Posterior cingulate gyrus (tissue), 11 donors: ENCODE measurements around the gene PACRG.

ENCODE experiments used
- DNase-seq, 10 donors: peaks; one replicate each; pipeline versions ENCODE4 v3.0.0 to v3.0.0-alpha.2; 2020 to 2021; ENCODE audit warnings: mixed read lengths in 3 of 10
- intact Hi-C: fragments of 100-400 bp; cut with DNase I; formaldehyde crosslinking; loops from one replicate; pipeline ENCODE4 v1.15.1; 2023

PACRG gene

DNA sequence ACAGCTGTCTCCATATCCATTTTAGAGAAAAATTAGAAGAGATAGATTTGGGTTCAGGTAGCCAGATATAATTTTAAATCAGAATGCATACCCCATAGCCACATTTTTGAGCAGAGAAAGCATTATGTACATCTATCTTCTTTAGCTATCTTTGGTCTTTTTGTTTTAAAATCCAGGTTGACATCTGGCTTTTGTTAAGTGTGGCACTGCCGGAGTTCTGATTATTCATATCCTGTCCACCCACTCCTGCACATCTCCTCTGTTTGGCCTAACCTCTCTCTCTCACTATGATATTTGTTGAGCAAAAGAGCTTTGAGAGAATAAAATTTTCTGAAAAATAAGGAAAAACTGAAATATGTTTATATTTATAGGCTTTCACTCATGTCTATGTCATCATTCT lies 189.7 kb downstream of the PACRG start:
- intact Hi-C loops, result no loop called here
- no peak for DNase-seq

DNA sequence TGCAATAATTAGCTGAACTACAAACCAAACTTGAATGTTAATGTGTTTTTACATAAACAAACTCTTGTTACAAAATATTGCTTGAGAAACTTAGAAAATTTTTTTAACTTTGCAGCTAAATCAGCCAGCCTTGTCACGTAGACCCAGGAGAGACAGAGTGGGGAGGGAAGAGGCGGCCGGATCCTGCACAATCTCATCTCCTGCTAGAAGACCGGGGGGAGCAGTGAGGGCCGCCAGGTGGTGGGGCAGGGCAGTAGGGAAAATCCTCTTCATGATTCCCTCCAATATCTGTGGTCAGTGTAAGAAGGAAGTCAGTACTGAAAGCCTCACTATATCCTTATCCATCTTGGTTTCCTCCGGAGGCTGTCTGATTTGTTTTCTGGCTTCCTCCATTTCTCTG lies 193.3 kb downstream of the PACRG start:
- DNase-seq, result peak in 1 of 10 donors; percentile 74
- intact Hi-C loops, result no loop called here

DNA sequence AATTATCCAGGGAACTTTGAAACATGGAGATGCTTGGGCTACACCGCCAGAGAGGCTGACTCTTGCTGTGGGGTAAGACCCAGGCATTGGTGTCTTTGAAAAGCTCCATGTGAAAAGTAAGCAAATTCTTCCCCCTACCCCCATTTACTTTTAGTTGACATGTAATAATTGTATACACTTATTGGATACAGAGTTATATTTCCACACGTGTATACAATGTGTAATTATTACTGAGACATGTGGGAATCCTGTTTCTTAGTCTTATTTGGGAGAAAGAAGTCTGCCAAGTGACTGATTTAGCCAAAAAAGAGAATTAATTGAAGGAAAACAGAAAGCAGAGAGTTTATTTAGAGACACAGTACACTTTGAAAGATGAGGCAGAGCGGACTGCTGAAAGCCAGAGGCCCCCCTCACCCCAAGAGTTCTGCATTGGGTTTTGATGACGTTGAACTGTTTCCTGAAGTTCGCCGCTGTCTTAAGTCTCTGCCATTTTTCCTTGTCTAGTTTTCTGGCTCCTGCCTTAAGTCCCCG lies 193.8 kb downstream of the PACRG start:
- DNase-seq, result no peak
- intact Hi-C loops, result no loop called here

DNA sequence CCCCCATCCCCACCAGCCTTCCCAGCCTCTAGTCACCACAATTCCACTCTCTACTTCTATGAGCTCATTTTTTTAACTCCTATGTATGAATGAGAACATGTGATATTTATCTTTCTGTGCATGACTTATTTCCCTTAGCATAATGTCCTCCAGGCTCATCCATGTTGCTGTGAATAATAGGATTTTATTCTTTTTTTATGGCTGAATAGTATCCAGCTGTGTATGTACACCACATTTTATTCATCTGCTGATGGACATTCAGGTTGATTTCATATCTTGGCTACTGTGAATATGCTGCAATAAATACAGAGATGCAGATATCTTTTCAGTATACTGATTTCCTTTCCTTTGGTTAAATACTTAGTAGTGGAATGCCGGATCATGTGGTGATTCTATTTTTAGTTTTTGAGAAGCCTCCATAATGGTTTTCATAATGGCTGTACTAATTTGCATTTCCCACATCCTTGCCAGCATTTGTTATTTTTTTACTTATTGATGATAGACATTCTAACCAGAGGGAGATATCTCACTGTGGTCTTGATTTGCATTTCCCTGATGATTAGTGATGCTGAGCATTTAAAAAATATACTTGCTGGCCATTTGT lies 194.9 kb downstream of the PACRG start:
- intact Hi-C loops, result no loop called here
- no peak for DNase-seq

DNA sequence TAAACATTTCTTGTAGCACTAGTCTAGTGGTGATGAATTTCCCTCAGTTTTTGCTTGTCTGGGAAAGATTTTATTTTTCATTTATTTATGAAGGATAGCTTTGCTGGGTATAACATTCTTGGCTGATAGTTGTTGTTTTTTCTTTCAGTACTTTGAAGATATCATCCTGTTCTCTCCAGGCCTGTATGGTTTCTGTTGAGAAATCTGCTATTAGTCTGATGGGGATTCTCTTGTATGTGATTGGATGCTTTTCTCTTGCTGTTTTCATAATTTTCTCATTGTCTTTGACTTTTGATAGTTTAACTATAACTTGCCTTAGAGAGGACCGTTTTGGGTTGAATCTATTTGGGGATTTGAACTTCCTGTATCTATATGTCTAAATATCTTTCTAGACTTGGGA lies 207.1 kb downstream of the PACRG start:
- DNase-seq, result no peak
- intact Hi-C loops, result no loop called here

DNA sequence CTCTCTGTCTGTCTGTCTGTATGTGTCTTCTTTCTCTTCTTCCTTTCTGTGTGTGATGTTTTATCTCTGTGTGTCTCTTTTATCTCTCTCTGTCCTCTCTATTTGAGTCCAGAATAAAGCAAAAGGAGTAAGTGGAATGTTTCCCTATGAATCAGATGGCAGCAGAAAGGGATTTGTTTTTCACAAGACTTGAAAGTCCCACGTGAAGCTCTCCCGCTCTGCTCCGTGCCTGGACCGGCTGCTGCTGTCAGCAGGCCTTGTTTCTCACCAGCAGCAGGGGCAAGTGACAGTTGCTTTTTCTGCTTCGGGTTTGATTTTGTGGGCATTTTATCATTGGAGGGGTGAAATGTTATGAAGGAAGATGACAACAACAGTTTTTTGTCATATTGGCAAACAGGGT lies 212.7 kb downstream of the PACRG start:
- intact Hi-C loops, result no loop called here
- peak in 4 of 10 donors; percentile 54 to 79 (median 66) for DNase-seq

DNA sequence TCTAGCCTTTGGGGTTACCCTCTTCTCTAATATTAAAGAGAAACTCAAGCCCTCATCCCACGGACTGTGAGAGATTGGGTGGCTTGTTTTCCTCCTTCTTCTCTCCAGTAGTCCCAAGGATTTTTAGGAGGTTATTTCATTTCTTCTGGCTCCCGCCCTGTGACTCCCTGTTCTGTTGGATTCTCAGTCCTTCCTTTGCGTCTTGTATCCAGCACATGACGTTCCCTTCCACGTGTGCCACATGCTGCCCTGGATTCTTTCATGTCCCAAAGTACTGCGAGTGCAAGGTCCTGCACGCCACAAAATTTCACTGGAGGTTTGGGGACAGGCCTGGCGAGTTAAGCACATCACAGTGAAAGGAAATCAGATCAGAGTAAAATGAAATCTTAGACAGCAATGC lies 213.4 kb downstream of the PACRG start:
- DNase-seq, result peak in 1 of 10 donors; percentile 48

DNA sequence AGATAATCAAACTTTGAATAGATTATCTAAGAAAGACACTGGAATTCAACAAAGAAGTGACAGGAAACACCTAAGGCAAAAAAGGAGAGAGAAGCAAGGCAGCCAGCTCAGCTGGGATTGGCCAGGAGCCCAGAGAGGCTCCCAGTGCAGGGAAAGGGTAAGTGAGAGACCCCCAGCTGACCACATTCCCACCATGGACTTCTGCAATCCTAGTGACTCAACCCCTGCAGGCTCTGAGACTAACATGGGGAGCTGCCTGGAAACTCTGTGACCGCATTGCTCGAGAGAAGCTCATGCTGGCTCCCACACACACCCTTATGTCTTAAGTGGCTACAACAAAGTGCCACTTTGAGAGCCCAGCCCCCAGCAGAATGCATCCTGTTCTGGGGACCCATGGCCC lies 215.1 kb downstream of the PACRG start:
- peak in 1 of 10 donors; percentile 55 for DNase-seq
- intact Hi-C loops, result no loop called here

More for the DNA sequence above, 213.4 kb downstream of the PACRG start:
- intact Hi-C loops, result no loop called here

DNA sequence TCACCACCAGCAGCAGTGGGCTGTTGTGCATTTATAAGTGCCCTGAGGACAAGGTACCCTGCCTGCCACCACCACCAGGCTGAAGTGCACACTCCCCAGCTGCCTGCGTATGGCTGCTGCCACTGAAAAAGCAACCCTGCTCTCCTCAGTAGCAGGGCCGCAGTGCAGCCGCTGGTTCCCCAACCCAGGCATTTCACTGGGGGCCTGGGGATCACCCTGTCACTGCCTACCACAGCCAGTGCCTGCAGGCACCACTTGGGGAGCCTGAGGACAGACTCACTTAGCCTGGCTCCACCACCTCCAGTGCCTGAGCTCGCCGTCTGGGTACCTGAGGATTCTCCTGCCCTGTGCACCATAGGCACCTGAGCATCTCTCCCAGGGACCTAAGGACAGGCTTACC lies 215.6 kb downstream of the PACRG start:
- peak in 3 of 10 donors; percentile 40 to 54 (median 43) for DNase-seq
- intact Hi-C loops, result no loop called here

DNA sequence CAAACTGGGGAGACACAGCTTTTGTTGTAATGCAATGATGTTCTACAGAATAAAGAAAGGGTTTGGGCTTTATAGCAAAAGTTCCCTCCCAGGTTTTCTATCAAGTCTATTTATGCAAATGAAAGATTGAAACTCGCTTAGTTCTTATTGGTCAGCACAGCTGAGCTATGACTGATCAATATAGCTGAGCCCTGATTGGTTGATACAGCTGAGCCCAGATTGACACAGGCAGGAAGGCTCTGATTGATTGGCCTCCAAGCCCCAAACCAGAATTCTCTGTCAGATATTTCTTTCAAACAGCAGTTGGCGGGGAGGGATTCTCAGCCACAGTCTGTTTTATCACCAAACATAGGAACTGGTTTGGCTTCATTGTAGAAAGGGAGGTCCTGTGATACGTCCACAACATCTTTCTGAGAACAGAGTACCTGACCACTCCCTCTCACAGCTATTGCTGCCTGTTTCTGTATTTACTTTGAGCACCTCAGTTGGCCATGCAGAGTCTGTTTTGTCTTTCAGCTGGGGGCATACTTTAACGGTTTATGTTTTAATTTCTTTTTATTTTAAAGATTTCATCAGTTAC lies 223.5 kb downstream of the PACRG start:
- intact Hi-C loops, result no loop called here
- DNase-seq, result no peak

DNA sequence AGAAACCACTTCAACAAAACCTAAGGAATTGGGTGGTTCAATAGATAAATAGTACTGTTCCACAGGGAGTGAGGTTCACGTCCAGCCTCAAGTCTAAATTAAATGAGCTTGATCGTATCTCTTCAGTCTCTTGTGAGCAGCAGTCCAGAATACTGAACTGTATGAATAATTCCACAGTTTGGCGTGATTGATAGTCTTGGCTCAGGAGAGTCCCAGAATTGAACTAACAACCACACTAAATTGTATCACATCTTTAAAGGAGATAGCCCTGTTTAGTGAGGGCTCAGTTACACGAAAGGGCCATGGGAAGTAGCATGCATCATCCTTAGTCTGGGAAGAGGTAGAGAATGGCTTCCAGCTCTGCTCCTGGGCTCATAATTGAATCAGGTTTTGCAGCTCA lies 224.6 kb downstream of the PACRG start:
- intact Hi-C loops, result no loop called here
- no peak for DNase-seq

DNA sequence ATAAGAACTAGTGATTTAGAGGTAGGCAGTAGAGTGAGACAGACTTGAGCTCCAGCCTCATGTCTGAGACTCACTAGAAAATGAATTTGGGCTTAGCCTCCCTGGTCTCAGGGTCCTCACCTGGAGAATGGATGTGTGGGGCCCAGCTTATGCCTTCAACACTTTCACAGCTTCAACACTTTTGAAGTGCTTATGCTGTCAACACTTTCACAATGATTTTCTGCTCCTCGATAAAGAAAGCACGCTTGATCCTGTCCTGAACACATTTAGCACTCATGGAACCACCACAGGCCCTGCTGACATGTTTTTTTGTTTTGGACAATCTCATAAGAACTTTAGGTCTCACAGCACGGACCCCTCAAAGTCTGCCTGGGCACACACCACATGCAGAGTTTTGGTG lies 229.3 kb downstream of the PACRG start:
- intact Hi-C loops, result no loop called here
- no peak for DNase-seq

DNA sequence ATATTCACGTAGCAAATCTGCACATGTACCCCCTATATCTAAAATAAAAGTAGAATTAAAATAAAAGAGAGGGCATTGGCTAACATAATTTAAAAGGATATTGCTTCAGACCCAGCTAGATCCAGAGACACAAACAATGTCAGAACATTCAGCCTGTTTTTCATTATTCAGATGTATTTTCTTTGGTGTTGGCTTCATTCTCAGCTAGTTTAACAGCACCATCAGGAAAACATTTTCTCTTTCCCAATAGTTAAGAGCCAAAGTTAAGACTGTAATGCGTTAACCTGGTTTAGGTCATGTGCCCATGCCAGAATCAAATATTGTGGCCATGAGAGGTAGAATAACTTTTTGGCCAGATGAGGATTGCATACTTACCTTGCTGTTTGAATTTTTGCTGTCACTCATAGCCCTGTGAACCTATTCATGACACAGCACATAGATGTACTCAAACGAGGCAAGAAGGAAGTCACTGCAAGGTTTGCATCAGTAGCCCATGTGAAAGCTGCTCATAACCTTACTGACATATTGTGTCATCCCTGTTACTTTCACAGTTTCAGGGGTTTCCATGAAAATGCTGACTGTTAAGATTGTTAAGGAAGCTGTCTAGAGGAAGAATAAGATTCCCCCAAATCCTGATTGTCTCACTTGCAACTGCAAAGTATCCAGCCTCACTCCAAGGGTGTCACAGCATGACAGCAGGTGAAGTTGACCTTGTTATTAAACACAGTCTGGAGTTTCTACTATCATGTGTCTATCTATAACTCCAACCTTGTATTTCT lies 233.1 kb downstream of the PACRG start:
- intact Hi-C loops, result no loop called here

DNA sequence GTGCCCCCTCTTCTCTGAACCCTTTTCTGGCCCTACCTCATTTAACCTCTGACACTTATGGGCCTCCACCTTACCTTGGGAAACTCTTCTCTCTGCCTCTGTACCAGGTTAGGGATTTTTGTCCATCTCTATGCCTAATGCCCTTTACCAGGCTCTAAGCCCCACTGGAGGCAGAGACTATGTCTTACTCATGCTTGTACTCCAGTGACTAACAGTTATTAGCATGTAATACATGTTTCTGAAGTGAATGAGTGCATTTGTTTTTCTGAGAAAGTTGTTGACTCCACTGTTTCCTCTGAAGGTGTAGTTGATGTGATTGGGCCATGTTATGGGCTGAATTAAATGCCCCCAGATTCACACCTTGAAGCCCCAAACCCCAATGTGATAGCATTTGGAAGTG lies 234.3 kb downstream of the PACRG start:
- intact Hi-C loops, result no loop called here
- DNase-seq, result no peak

More for the DNA sequence above, 233.1 kb downstream of the PACRG start:
- DNase-seq, result no peak

DNA sequence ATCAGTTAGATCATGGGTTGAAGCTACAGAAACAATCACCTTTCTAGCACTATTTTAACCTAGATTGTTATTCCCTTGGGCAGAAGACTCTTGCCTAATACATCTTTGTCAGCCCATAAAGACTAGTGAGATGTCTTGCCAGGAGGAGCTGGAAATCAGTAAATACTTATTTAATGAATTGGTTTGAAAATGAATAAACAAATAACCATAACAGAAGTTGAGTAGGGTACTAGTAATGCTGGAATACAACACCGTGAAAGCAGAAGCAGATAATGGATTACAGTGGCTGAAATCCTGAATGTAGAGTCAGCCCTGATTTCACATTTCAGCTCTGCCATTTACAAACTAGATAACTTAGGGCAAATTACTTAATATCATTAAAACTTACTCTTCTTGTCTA lies 236.1 kb downstream of the PACRG start:
- intact Hi-C loops, result no loop called here
- no peak for DNase-seq

DNA sequence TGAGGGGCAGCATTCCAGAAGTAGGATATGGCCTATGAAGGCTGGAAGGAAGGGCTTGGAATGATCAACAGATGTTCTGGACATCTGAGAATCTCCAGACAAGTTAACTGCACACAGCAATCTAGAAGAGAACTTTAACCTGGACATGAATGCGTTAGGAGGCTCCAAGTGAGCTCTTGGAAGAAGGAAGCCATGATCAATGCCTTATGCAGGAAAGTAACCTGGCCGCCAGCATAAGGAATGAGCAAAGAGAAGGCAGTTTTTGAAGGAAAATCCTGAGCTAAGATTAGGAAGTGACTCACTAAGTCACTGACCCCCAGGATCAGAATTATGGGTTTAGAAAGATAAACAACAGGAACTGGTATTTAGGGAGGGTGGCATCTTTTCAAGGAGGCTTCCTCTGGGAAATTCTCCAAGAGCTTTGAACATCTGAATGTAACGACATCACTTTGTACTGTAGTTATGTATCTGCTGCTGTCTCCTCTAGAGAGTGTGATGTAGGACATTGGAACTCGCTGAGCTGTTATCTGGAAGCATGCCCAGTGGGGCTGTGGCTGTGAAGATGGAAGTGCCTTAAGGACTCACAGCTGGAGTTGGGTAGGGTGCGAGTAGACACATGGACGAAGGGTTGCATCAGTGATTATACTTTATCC lies 236.8 kb downstream of the PACRG start:
- peak in 1 of 10 donors; percentile 72 for DNase-seq
- intact Hi-C loops, result no loop called here

DNA sequence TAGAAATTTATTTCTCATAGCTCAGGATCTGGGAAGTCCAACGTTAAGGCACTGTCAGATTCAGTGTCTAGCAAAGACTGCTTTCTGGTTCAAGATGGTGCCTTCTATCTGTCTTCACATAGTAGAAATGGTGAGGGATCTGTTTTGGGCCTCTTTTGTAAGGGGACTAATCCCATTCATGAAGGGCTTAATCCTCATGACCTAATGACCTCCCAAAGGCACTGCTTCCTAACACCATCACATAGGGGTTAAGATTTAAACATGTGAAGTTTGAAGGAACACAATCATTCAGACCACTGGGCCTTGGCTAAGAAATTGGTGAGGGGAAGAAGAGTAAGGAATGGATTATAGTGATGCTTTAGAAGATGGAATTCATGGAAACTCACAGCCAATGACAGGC lies 237.6 kb downstream of the PACRG start:
- intact Hi-C loops, result no loop called here

DNA sequence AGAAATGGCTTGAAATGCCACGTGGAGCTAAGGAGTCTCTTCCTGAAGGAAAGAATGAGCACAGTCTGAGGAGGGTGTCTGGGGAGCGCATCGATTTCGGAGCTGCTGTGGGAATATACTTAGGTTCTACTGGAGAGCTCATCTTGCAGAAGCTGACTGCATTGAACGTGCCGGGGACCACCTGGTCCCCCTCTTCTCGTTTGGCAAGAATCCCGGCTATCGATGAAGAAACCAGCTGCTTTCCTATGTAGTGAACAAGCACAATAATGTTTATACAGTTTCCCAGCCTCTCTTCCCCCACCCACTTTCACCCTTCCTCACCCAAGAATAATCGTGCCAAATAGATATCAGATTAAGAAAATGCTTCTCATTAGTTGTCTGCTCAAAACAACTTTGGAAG lies 242.5 kb downstream of the PACRG start:
- intact Hi-C loops, result loop anchor here (10.0 kb wide), 1 partner anchor 105 kb away; no protein-coding TSS in a partner anchor

More for the DNA sequence above, 237.6 kb downstream of the PACRG start:
- no peak for DNase-seq

DNA sequence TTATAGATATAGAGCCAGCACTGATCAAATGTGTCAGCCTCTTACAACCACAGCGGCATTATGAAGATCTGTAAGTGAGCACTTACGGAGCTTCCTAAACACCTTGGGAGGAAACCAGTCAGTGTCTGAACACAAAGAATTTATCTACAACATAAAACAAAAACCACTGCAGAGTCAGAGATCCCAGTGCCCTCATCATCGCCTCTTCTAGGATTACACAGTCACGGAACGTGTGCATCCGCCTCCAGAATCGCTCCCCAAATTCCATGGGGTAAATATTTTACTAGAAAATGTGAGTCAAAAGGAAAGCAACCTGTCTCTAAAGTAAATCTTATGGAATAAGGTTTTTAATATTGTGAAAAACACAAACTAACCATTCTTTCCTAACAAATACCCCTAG lies 243.6 kb downstream of the PACRG start:
- no peak for DNase-seq
- intact Hi-C loops, result loop anchor here (10.0 kb wide), 1 partner anchor 107 kb away; no protein-coding TSS in a partner anchor

More for the DNA sequence above, 242.5 kb downstream of the PACRG start:
- DNase-seq, result no peak

DNA sequence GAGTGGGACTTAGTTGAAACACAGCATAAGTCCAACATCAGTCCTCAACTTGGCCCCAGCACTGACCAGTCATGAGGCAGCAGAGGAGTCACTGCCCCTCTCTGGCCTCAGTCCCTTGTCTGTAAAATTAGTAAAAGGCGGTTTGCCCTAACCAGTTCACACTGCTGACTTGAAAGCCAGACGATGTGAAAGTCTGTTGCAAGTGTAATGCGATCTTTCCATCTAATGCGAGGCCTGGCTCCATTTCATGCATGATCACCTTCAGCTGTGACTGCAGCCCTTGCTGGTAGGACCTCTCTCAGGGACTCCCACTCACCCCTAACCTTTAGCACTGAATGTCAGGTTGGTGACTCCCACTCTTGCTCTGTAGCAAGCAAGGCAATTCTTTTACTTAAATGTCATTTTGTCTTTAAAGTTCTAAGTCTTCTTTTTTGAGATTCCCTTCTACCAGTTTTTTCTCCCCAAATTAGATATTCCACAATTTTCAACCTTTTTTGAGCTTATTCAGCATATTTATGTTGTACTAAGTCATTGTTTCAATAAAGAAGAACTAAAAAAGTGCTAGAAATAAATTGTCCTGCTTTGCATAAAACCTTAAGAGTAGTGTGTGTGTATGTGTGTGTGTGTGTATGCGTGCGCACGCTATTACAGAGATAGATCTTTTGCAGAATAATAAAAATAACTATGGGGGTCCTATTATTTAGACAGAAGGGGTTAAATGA lies 245.5 kb downstream of the PACRG start:
- DNase-seq, result no peak
- intact Hi-C loops, result loop anchor here (10.0 kb wide), 1 partner anchor 109 kb away; no protein-coding TSS in a partner anchor
